Measurements from ENCODE around the gene DMD.

The DMD gene

GRCh38 chrX:32867781-32868523, 343.4 kb downstream of the DMD start:
- TF ChIP-seq CTCF (IDR thresholded peaks at IDR 0.05; ENCODE audit: control insufficient read depth, extremely low read depth, insufficient read depth) = no peak
- DNase-seq (ENCODE audit: low read depth) = no peak
- H3K4me3 ChIP-seq (ENCODE audit: low read depth, low read length) = no peak overlapping the region

GRCh38 chrX:32852203-32852602, 359.1 kb downstream of the DMD start:
- no peak for TF ChIP-seq CTCF (IDR thresholded peaks at IDR 0.05; ENCODE audit: control insufficient read depth, extremely low read depth, insufficient read depth)
- no peak for DNase-seq (ENCODE audit: low read depth)
- no peak overlapping the region for H3K4me3 ChIP-seq (ENCODE audit: low read depth, low read length)

- no peak overlapping the region for H3K4me3 ChIP-seq (ENCODE audit: low read depth, low read length)
- no peak for DNase-seq (ENCODE audit: low read depth)
- no peak for TF ChIP-seq CTCF (IDR thresholded peaks at IDR 0.05; ENCODE audit: control insufficient read depth, extremely low read depth, insufficient read depth)
Observed at GRCh38 chrX:32851556-32851955, 359.8 kb downstream of the DMD start.

GRCh38 chrX:32847921-32848320, 363.4 kb downstream of the DMD start:
- no peak for DNase-seq (ENCODE audit: low read depth)
- no peak overlapping the region for H3K4me3 ChIP-seq (ENCODE audit: low read depth, low read length)
- no peak for TF ChIP-seq CTCF (IDR thresholded peaks at IDR 0.05; ENCODE audit: control insufficient read depth, extremely low read depth, insufficient read depth)

GRCh38 chrX:32842053-32842452, 369.3 kb downstream of the DMD start:
- no peak for DNase-seq (ENCODE audit: low read depth)
- no peak overlapping the region for H3K4me3 ChIP-seq (ENCODE audit: low read depth, low read length)
- no peak for TF ChIP-seq CTCF (IDR thresholded peaks at IDR 0.05; ENCODE audit: control insufficient read depth, extremely low read depth, insufficient read depth)

- TF ChIP-seq CTCF (IDR thresholded peaks at IDR 0.05; ENCODE audit: control insufficient read depth, extremely low read depth, insufficient read depth) = no peak
- no peak overlapping the region for H3K4me3 ChIP-seq (ENCODE audit: low read depth, low read length)
- no peak for DNase-seq (ENCODE audit: low read depth)
Observed at GRCh38 chrX:32839781-32840180, 371.6 kb downstream of the DMD start.

- no peak for DNase-seq (ENCODE audit: low read depth)
- H3K4me3 ChIP-seq (ENCODE audit: low read depth, low read length) = no peak overlapping the region
- no peak for TF ChIP-seq CTCF (IDR thresholded peaks at IDR 0.05; ENCODE audit: control insufficient read depth, extremely low read depth, insufficient read depth)
Observed at GRCh38 chrX:32825009-32825408, 386.3 kb downstream of the DMD start.
